EH (cell line): ENCODE measurements around the gene DNASE1L2.

Experiments used
- DNase-seq: peaks from one replicate; pipeline ENCODE4 v3.0.0-alpha.2; 2015; ENCODE audit warnings: low read depth

Gene DNASE1L2

GRCh38 chr16:2270588-2271470 lies 34.6 kb downstream of the DNASE1L2 start:
- DNase-seq, result no peak

- no peak for DNase-seq
Observed at GRCh38 chr16:2271848-2272461, 35.7 kb downstream of the DNASE1L2 start.

GRCh38 chr16:2273484-2273883 lies 37.2 kb downstream of the DNASE1L2 start:
- DNase-seq, result no peak

GRCh38 chr16:2273931-2274330 lies 37.7 kb downstream of the DNASE1L2 start:
- DNase-seq, result no peak

- no peak for DNase-seq
Observed at GRCh38 chr16:2275476-2276367, 39.5 kb downstream of the DNASE1L2 start.

- no peak for DNase-seq
Observed at GRCh38 chr16:2276368-2277195, 40.3 kb downstream of the DNASE1L2 start.

- no peak for DNase-seq
Observed at GRCh38 chr16:2277466-2278271, 41.4 kb downstream of the DNASE1L2 start.

- DNase-seq, result no peak
Observed at GRCh38 chr16:2278272-2278608, 42.0 kb downstream of the DNASE1L2 start.

- DNase-seq, result no peak
Observed at GRCh38 chr16:2278956-2279800, 42.9 kb downstream of the DNASE1L2 start.

GRCh38 chr16:2280461-2280860 lies 44.2 kb downstream of the DNASE1L2 start:
- no peak for DNase-seq

GRCh38 chr16:2280981-2281542 lies 44.8 kb downstream of the DNASE1L2 start:
- no peak for DNase-seq

GRCh38 chr16:2282262-2282661 lies 46.0 kb downstream of the DNASE1L2 start:
- DNase-seq, result no peak

GRCh38 chr16:2282866-2283555 lies 46.8 kb downstream of the DNASE1L2 start:
- DNase-seq, result no peak

GRCh38 chr16:2284001-2284770 lies 47.9 kb downstream of the DNASE1L2 start:
- no peak for DNase-seq

- no peak for DNase-seq
Observed at GRCh38 chr16:2284797-2285576, 48.7 kb downstream of the DNASE1L2 start.

- no peak for DNase-seq
Observed at GRCh38 chr16:2285731-2286191, 49.5 kb downstream of the DNASE1L2 start.

- DNase-seq, result no peak
Observed at GRCh38 chr16:2286550-2286949, 50.3 kb downstream of the DNASE1L2 start.
